H1 (cell line): Measurements from ENCODE around the gene SH3BP5. TPM values are rescaled to one million over a fixed set of nuclear protein-coding genes. Genes with fewer than 3 reads are reported as not detected.

ENCODE experiments used
- CTCF ChIA-PET: fragments of 300-600 bp; sonication (Branson Sonifier 250); formaldehyde crosslinking; loops from one replicate; lab custom pipeline; 2021; ENCODE audit not compliant: partially characterized antibody; lab: Charles Lee
- POLR2A ChIA-PET: fragments of 300-600 bp; sonication (Branson Sonifier 250); formaldehyde crosslinking; loops from one replicate; lab custom pipeline; 2021; ENCODE audit warnings: inconsistent platforms; ENCODE audit not compliant: partially characterized antibody; lab: Charles Lee
- DNase-seq, 2 experiments: peaks; one replicate each; pipeline versions ENCODE4 v3.0.0 to v3.0.0-alpha.2; 2010 to 2022; ENCODE audit warnings: low spot score in 2 of 2, low read depth in 1 of 2, mixed read lengths in 1 of 2
- FAIRE-seq: peaks from 2 replicates; lab custom pipeline; 2011; peaks lifted over from hg19 to GRCh38; lab: Jason Lieb, UNC
- H2AFZ ChIP-seq: 2 replicates; pipeline ENCODE4 v1.8.1; 2012; ENCODE audit warnings: low read length, inconsistent platforms
- H2AK5ac ChIP-seq: 2 replicates; pipeline ENCODE4 v1.6.1; 2013; ENCODE audit warnings: low read depth, low read length
- H2BK120ac ChIP-seq: replicated peaks from 2 replicates; pipeline ENCODE3; 2013; ENCODE audit warnings: low read depth, low read length, inconsistent platforms
- H2BK12ac ChIP-seq: 2 replicates; pipeline ENCODE4 v1.6.1; 2013; ENCODE audit warnings: low read depth, low read length
- H2BK15ac ChIP-seq: 2 replicates; pipeline ENCODE4 v1.6.1; 2013; ENCODE audit warnings: low read length
- H2BK20ac ChIP-seq: 2 replicates; pipeline ENCODE4 v1.6.1; 2013; ENCODE audit warnings: low read length
- H2BK5ac ChIP-seq: 2 replicates; pipeline ENCODE4 v1.6.1; 2013; ENCODE audit warnings: low read depth, low read length
- H3K14ac ChIP-seq: 2 replicates; pipeline ENCODE4 v1.6.1; 2013; ENCODE audit warnings: inconsistent platforms; ENCODE audit not compliant: insufficient read length
- H3K18ac ChIP-seq: 2 replicates; pipeline ENCODE4 v1.6.1; 2013; ENCODE audit warnings: low read length; ENCODE audit errors: extremely low read depth
- H3K23ac ChIP-seq: 2 replicates; pipeline ENCODE4 v1.6.1; 2013; ENCODE audit warnings: inconsistent platforms; ENCODE audit not compliant: insufficient read length
- H3K23me2 ChIP-seq: 2 replicates; pipeline ENCODE4 v1.6.1; 2013; ENCODE audit warnings: low read depth, low read length
- H3K27ac ChIP-seq: 2 replicates; pipeline ENCODE4 v1.6.1; 2011; ENCODE audit warnings: low read depth, low read length, inconsistent platforms
- H3K27me3 ChIP-seq, 4 experiments: replicated peaks in 1 of 4; 1 replicate in 1 of 4; 2 replicates in 3 of 4; pipeline versions ENCODE4 v1.6.1 to v1.8.1; 2011 to 2013; ENCODE audit warnings: low read length in 3 of 4, mild to moderate bottlenecking in 3 of 4, inconsistent platforms in 2 of 4, mixed read lengths in 2 of 4, moderate library complexity in 1 of 4; ENCODE audit not compliant: control insufficient read depth in 3 of 4, insufficient read depth in 3 of 4; ENCODE audit errors: extremely low read depth in 1 of 4
- H3K36me3 ChIP-seq, 4 experiments: 2 replicates each; pipeline versions ENCODE4 v1.6.1 to v1.8.1; 2011 to 2013; ENCODE audit warnings: mild to moderate bottlenecking in 4 of 4, low read length in 3 of 4, moderate library complexity in 2 of 4, control low read depth in 1 of 4, inconsistent platforms in 1 of 4; ENCODE audit not compliant: insufficient read depth in 4 of 4, control insufficient read depth in 2 of 4
- H3K4ac ChIP-seq: replicated peaks from 2 replicates; pipeline ENCODE3; 2013; ENCODE audit warnings: low read length, low read depth, mixed read lengths, inconsistent platforms; ENCODE audit not compliant: insufficient read length
- H3K4me1 ChIP-seq, 4 experiments: replicated peaks in 1 of 4; 1 replicate in 1 of 4; 2 replicates in 3 of 4; pipeline versions ENCODE4 v1.6.1 to v1.8.1; 2011 to 2013; ENCODE audit warnings: low read length in 3 of 4, inconsistent platforms in 2 of 4, mixed read lengths in 1 of 4; ENCODE audit not compliant: insufficient read depth in 4 of 4, control insufficient read depth in 3 of 4
- H3K4me2 ChIP-seq, 2 experiments: 2 replicates each; pipeline versions ENCODE4 v1.6.1 to v1.8.1; 2011 to 2013; ENCODE audit warnings: low read depth in 2 of 2, low read length in 2 of 2, control low read depth in 1 of 2, inconsistent platforms in 1 of 2, mild to moderate bottlenecking in 1 of 2; ENCODE audit not compliant: insufficient read depth in 1 of 2
- H3K4me3 ChIP-seq, 4 experiments: fragments of 200-600, 300-600 bp in 1 of 4; sonication (generic), shearing (Covaris generic), sonication (Bioruptor Twin) in 1 of 4; 2 replicates each; pipeline versions ENCODE4 v1.5.1 to v1.8.1; 2011 to 2016; ENCODE audit warnings: low read length in 4 of 4, low read depth in 3 of 4, control low read depth in 2 of 4, inconsistent platforms in 2 of 4, mild to moderate bottlenecking in 2 of 4, mixed read lengths in 1 of 4, moderate library complexity in 1 of 4; ENCODE audit not compliant: insufficient read depth in 2 of 4; ENCODE audit errors: extremely low read depth in 1 of 4
- H3K56ac ChIP-seq: replicated peaks from 2 replicates; pipeline ENCODE3; 2013; ENCODE audit warnings: low read depth, mild to moderate bottlenecking, mixed read lengths, low read length, inconsistent platforms; ENCODE audit not compliant: insufficient read length
- H3K79me1 ChIP-seq: 2 replicates; pipeline ENCODE4 v1.6.1; 2013; ENCODE audit warnings: low read depth, low read length, control low read depth
- H3K79me2 ChIP-seq, 2 experiments: 2 replicates each; pipeline versions ENCODE4 v1.6.1 to v1.8.1; 2012 to 2013; ENCODE audit warnings: low read length in 2 of 2, mild to moderate bottlenecking in 2 of 2, inconsistent platforms in 1 of 2; ENCODE audit not compliant: insufficient read depth in 2 of 2, control insufficient read depth in 1 of 2
- H3K9ac ChIP-seq, 4 experiments: replicated peaks in 1 of 4; 1 replicate in 1 of 4; 2 replicates in 3 of 4; pipeline versions ENCODE4 v1.6.1 to v1.8.1; 2011 to 2013; ENCODE audit warnings: low read depth in 3 of 4, low read length in 3 of 4, control low read depth in 2 of 4, mild to moderate bottlenecking in 2 of 4, moderate library complexity in 2 of 4, inconsistent platforms in 1 of 4; ENCODE audit errors: extremely low read depth in 1 of 4
- H3K9me3 ChIP-seq, 2 experiments: 2 replicates each; pipeline versions ENCODE4 v1.6.1 to v1.8.1; 2012 to 2013; ENCODE audit warnings: mild to moderate bottlenecking in 2 of 2, moderate library complexity in 2 of 2, control low read depth in 1 of 2, inconsistent platforms in 1 of 2, low read depth in 1 of 2, low read length in 1 of 2, mixed read lengths in 1 of 2; ENCODE audit not compliant: insufficient read depth in 2 of 2
- H4K20me1 ChIP-seq, 2 experiments: replicated peaks in 1 of 2; 2 replicates each; pipeline versions ENCODE3 to v1.8.1; 2011 to 2013; ENCODE audit warnings: inconsistent platforms in 2 of 2, low read length in 2 of 2, mild to moderate bottlenecking in 1 of 2; ENCODE audit not compliant: insufficient read depth in 2 of 2, control insufficient read depth in 1 of 2
- H4K5ac ChIP-seq: 2 replicates; pipeline ENCODE4 v1.6.1; 2013; ENCODE audit warnings: low read length, low read depth, mixed read lengths, inconsistent platforms; ENCODE audit not compliant: insufficient read length
- H4K8ac ChIP-seq: 2 replicates; pipeline ENCODE4 v1.8.0; 2013; ENCODE audit warnings: mild to moderate bottlenecking, moderate library complexity, low read length, inconsistent platforms; ENCODE audit not compliant: insufficient read depth; ENCODE audit errors: extremely low read depth
- H4K91ac ChIP-seq: replicated peaks from 2 replicates; pipeline ENCODE3; 2013; ENCODE audit warnings: low read length, mixed read lengths, inconsistent platforms; ENCODE audit not compliant: insufficient read length
- BACH1 ChIP-seq: IDR thresholded peaks from 2 replicates; pipeline ENCODE4 v1.6.1; 2012; ENCODE audit warnings: low read length, improper control_type of control experiment
- BCL11A ChIP-seq, 2 experiments: IDR thresholded peaks; one replicate each; pipeline ENCODE4 v1.6.1; 2011; ENCODE audit warnings: low read depth in 2 of 2, low read length in 2 of 2, mild to moderate bottlenecking in 2 of 2
- KDM1A ChIP-seq: fragments of 200-600, 300-600 bp; sonication (generic); IDR thresholded peaks from 2 replicates; pipeline ENCODE4 v1.7.1; 2016; ENCODE audit warnings: mild to moderate bottlenecking, low read length, borderline replicate concordance
- RAD21 ChIP-seq, 2 experiments: IDR thresholded peaks in 1 of 2; conservative IDR thresholded peaks in 1 of 2; 2 replicates each; pipeline ENCODE4 v1.6.1; 2011; ENCODE audit warnings: low read depth in 2 of 2, low read length in 2 of 2, improper control_type of control experiment in 1 of 2, inconsistent platforms in 1 of 2, mild to moderate bottlenecking in 1 of 2, moderate library complexity in 1 of 2
- WGBS, 2 experiments: shearing (Covaris generic) in 1 of 2; methylation state at CpG; one replicate each; pipeline versions ENCODE4 v1.1.6 to v1.1.7; 2013 to 2015; ENCODE audit warnings: low lambda C conversion rate in 2 of 2, mixed read lengths in 2 of 2, inconsistent platforms in 1 of 2, low coverage in 1 of 2, missing lambda C conversion rate in 1 of 2; ENCODE audit not compliant: insufficient replicate concordance in 2 of 2, insufficient coverage in 1 of 2, insufficient read length in 1 of 2; ENCODE audit errors: extremely low coverage in 1 of 2, missing lambda C conversion rate in 1 of 2; 5-methylcytosine and 5-hydroxymethylcytosine counted together
- polyA plus RNA-seq, 7 experiments: library from polyadenylated mRNA; depleted of rRNA in 3 of 7; stranded (reverse) in 5 of 7; unstranded in 2 of 7; fragments of >200 nt in 5 of 7; fragments of 200-250 nt in 2 of 7; gene quantifications; 1 replicate in 5 of 7; 2 replicates in 1 of 7; 4 replicates in 1 of 7; pipeline versions ENCODE4 v1.2.1 to v1.2.3, GENCODE V29; 2011 to 2013; ENCODE audit warnings: missing spikeins in 2 of 7, mixed read lengths in 2 of 7
- total RNA-seq: library from RNA; stranded (reverse); fragmentation: NEBNext Ultra II Directional; extraction: Animal tissue kit (Norgen Biotek cat#: 25700); gene quantifications from 2 replicates; pipeline ENCODE4 v1.2.1, GENCODE V29; 2021

SH3BP5 gene
- total and polyA plus RNA-seq, 2 of the 8 experiments (the other 6 are each of a cell fraction or from before 2014, with no cell fraction given): 7.1 to 9.7 TPM

GRCh38 chr3:15339786-15340215, 7.4 kb upstream of the SH3BP5 start:
- Histone ChIP-seq H3K18ac (no peak overlapping the region), H3K9me3 (no peaks in the 10 kb centered on the region), H2BK20ac (no peak overlapping the region), H4K5ac (no peak overlapping the region), H2AFZ (no peak overlapping the region), H2AK5ac (no peak overlapping the region), H2BK120ac (no peak overlapping the region), H3K9ac (no peak overlapping the region), H3K56ac (no peak overlapping the region), H2BK5ac (no peak overlapping the region), H3K4me3 (no peak overlapping the region), H3K36me3 (no peaks in the 10 kb centered on the region), H4K20me1 (no peaks in the 10 kb centered on the region), H4K8ac (no peak overlapping the region), H3K27ac (no peak overlapping the region), H3K4ac (no peak overlapping the region), H3K23ac (no peak overlapping the region), H3K23me2 (no peaks in the 10 kb centered on the region), H3K4me1 (no peaks in the 10 kb centered on the region), H2BK12ac (no peak overlapping the region), H3K4me2 (no peak overlapping the region), H3K27me3 (no peaks in the 10 kb centered on the region; a peak in 1 of 7 replicates), H4K91ac (no peak overlapping the region), H3K79me2 (no peaks in the 10 kb centered on the region), H2BK15ac (no peak overlapping the region), H3K14ac (no peak overlapping the region), H3K79me1 (no peaks in the 10 kb centered on the region)
- no peak for DNase-seq
- 85% methylated on average over 3 of the region's 3 CpGs; no CpG with 5 or more reads in 1 of the 2 experiments for WGBS, 2 experiments
- POLR2A ChIA-PET: no interaction called here
- CTCF ChIA-PET: interaction anchor here (1.0 kb wide), 1 partner anchor 134 kb away, joined by 4 read pairs; the partner anchor contains the start of gene CAPN7
- TF ChIP-seq BCL11A (IDR thresholded peaks at IDR 0.05; ENCODE audit: low read depth in 2 of 2, low read length in 2 of 2) (no peak), RAD21 (IDR thresholded peaks at IDR 0.05 in 1 of 2, conservative IDR thresholded peaks at IDR 0.05 in 1 of 2; ENCODE audit: low read depth in 2 of 2, low read length in 2 of 2) (no peak), BACH1 (no peak), KDM1A (no peak)
- no peak for FAIRE-seq
